GM21367 (cell line): ENCODE measurements around the gene AKR7A2.
"Not testable (repeated sequence)": the region's sequence is repeated elsewhere in the genome, so short reads cannot be mapped to it uniquely, and the experiment has no call there.

Experiments used
- ATAC-seq: cut with Tn5 transposase; IDR thresholded peaks from one replicate; pipeline ENCODE4 v1.9.1; 2021; ENCODE audit not compliant: unreplicated experiment

The AKR7A2 gene

GRCh38 chr1:19307794-19308508, 4.0 kb downstream of the AKR7A2 start:
- no peak for ATAC-seq

- no peak for ATAC-seq
Measured at GRCh38 chr1:19306941-19307340, 5.0 kb downstream of the AKR7A2 start.

GRCh38 chr1:19305880-19306279, 6.1 kb downstream of the AKR7A2 start:
- no peak for ATAC-seq

GRCh38 chr1:19304081-19304480, 7.9 kb downstream of the AKR7A2 start:
- not testable (repeated sequence) for ATAC-seq

GRCh38 chr1:19300211-19300610, 11.7 kb downstream of the AKR7A2 start:
- no peak for ATAC-seq

- no peak for ATAC-seq
Measured at GRCh38 chr1:19294638-19295037, 17.3 kb downstream of the AKR7A2 start.

- ATAC-seq: no peak
Measured at GRCh38 chr1:19289244-19289643, 22.7 kb downstream of the AKR7A2 start.

GRCh38 chr1:19288324-19289241, 23.4 kb downstream of the AKR7A2 start, which contains the start of gene AKR7A3:
AKR7A3 (minus strand) TSS chr1:19288770; CDS start chr1:19288709, 61 bp downstream.
- ATAC-seq: not testable (repeated sequence)

GRCh38 chr1:19287436-19288185, 24.3 kb downstream of the AKR7A2 start:
- no peak for ATAC-seq

GRCh38 chr1:19285807-19286206, 26.1 kb downstream of the AKR7A2 start:
- ATAC-seq: not testable (repeated sequence)

- not testable (repeated sequence) for ATAC-seq
Measured at GRCh38 chr1:19285366-19285765, 26.6 kb downstream of the AKR7A2 start.

GRCh38 chr1:19284881-19285280, 27.1 kb downstream of the AKR7A2 start:
- ATAC-seq: no peak

- ATAC-seq: no peak
Measured at GRCh38 chr1:19283891-19284290, 28.1 kb downstream of the AKR7A2 start.

GRCh38 chr1:19274636-19275035, 37.3 kb downstream of the AKR7A2 start:
- ATAC-seq: no peak

- not testable (repeated sequence) for ATAC-seq
Measured at GRCh38 chr1:19273844-19274531, 38.0 kb downstream of the AKR7A2 start.

- no peak for ATAC-seq
Measured at GRCh38 chr1:19273106-19273843, 38.7 kb downstream of the AKR7A2 start.

- ATAC-seq: no peak
Measured at GRCh38 chr1:19272064-19272463, 39.9 kb downstream of the AKR7A2 start.

- not testable (repeated sequence) for ATAC-seq
Measured at GRCh38 chr1:19270343-19270730, 41.6 kb downstream of the AKR7A2 start.

- not testable (repeated sequence) for ATAC-seq
Measured at GRCh38 chr1:19269427-19270342, 42.3 kb downstream of the AKR7A2 start.
